Loucy (cell line): ENCODE measurements around the gene TNFAIP8L2.

ENCODE experiments used
- CTCF ChIP-seq: fragments of 200-600 bp; sonication (generic); conservative IDR thresholded peaks from 2 replicates; pipeline ENCODE4 v1.5.1; 2014; ENCODE audit warnings: mild to moderate bottlenecking, antibody characterized with exemption, low read length
- EZH2phosphoT487 ChIP-seq: fragments of 200-600 bp; IDR thresholded peaks from 2 replicates; pipeline ENCODE4 v1.6.1; 2018; ENCODE audit warnings: antibody characterized with exemption, mild to moderate bottlenecking, moderate library complexity, borderline replicate concordance

- TF ChIP-seq CTCF (no peak), EZH2phosphoT487 (no peak)
These were observed 31.6 kb upstream of the TNFAIP8L2 start for GRCh38 chr1:151124763-151125403.
